ENCODE data around the gene LETM1. TPM values are rescaled to one million over a fixed set of nuclear protein-coding genes. Genes with fewer than 3 reads are reported as not detected.
A peak's percentile ranks its signal among the peaks of the same experiment; 100 is the strongest.

Gene LETM1
- total and polyA plus RNA-seq, 2 donors from 2014 or later, result 20.0 to 46.4 TPM

DNA sequence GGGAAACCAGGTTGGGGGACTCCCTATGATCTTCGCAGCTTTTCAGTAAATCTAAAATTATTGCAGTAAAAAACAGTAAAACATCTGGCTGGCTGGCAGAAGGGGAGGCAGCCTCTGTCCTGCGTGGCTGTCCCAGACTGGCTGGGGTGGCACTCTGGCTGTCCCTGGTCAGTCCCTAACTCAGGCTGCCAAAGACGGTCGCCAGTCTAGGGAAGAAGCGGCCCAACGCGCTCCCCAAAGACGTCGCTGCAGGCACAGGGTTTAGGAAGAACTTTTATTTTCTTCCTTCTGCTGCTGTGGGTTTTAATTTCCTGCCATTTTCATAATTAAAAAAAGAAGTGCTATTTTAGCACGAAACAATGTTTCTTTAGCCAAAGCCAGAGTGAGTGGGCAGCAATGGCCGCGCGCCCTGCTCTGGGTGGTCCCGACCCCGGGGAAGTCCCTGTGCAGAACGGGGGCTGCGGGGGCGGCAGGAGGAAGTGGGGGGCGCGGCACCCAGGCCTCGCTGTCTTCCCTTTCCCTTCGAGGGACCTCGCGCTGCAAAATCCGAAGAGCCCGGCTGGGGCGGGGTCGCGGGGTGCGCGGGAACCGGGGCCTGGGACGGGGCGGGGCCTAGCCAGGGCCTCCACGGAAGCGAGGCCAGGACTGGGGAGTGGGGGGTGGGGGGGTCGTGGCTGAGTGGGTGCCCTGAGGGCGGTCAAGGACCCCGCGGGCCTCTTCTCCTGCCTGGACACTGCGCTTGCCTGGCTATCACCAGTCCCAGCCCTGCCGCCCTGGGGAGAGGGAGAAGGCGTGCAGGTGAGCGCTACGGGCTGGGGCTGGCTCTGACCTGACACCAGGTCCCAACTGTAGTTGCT, 6.3 kb upstream of the LETM1 start:
- Histone ChIP-seq H3K4me1 (ENCODE audit: control insufficient read depth in 2 of 3, insufficient read depth in 2 of 3, low read depth in 1 of 3, low read length in 3 of 3) (peaks cover 0 to 11% (median 0%) of the 10 kb centered on the region in 3 donors), H3K9me3 (ENCODE audit: control insufficient read depth in 2 of 3, insufficient read depth in 1 of 3, low read length in 3 of 3) (no peaks in the 10 kb centered on the region), H3K27ac (ENCODE audit: low read depth in 2 of 2, low read length in 2 of 2) (no peak overlapping the region), H3K27me3 (ENCODE audit: control insufficient read depth, insufficient read depth, low read length) (no peaks in the 10 kb centered on the region), H3K4me3 (ENCODE audit: low read length in 3 of 3) (no peak overlapping the region), H3K36me3 (ENCODE audit: control insufficient read depth in 2 of 3, insufficient read depth in 3 of 3, low read length in 3 of 3) (no peaks in the 10 kb centered on the region), H3K9ac (ENCODE audit: low read length in 3 of 3) (no peak overlapping the region)
- FAIRE-seq (no peak), DNase-seq (peak in 2 of 5 donors; percentile 68)
- TF ChIP-seq, protein P1, sequence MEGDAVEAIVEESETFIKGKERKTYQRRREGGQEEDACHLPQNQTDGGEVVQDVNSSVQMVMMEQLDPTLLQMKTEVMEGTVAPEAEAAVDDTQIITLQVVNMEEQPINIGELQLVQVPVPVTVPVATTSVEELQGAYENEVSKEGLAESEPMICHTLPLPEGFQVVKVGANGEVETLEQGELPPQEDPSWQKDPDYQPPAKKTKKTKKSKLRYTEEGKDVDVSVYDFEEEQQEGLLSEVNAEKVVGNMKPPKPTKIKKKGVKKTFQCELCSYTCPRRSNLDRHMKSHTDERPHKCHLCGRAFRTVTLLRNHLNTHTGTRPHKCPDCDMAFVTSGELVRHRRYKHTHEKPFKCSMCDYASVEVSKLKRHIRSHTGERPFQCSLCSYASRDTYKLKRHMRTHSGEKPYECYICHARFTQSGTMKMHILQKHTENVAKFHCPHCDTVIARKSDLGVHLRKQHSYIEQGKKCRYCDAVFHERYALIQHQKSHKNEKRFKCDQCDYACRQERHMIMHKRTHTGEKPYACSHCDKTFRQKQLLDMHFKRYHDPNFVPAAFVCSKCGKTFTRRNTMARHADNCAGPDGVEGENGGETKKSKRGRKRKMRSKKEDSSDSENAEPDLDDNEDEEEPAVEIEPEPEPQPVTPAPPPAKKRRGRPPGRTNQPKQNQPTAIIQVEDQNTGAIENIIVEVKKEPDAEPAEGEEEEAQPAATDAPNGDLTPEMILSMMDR (IDR thresholded peaks at IDR 0.05; ENCODE audit: borderline replicate concordance, extremely low read depth, insufficient read depth), result no peak
- intact Hi-C loops (cut with DNase I), result no loop called here

DNA sequence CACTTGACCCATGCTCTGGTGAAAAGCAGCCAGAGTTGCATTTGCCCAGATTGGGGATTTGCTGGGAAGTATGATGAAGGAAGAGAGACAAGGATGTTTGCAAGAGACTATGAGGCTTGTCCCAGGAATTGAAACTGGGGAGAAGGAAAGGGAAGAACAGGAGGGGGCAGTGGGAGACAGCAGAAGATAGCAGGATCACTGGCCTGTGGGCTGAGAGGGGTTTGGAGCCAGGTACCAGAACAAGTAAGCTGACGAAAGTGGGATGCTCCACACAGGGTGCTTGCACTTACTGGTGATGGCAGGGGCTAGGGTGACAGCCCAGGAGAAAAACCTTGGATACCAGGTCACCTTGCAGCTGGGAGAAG, 3.4 kb upstream of the LETM1 start:
- Histone ChIP-seq H3K4me3 (ENCODE audit: low read length in 3 of 3) (no peak overlapping the region), H3K9ac (ENCODE audit: low read length in 3 of 3) (peak overlapping the region in 1 of 3 donors; percentile 40), H3K36me3 (ENCODE audit: control insufficient read depth in 2 of 3, insufficient read depth in 3 of 3, low read length in 3 of 3) (no peaks in the 10 kb centered on the region), H3K27me3 (ENCODE audit: control insufficient read depth, insufficient read depth, low read length) (no peaks in the 10 kb centered on the region), H3K27ac (ENCODE audit: low read depth in 2 of 2, low read length in 2 of 2) (no peak overlapping the region), H3K9me3 (ENCODE audit: control insufficient read depth in 2 of 3, insufficient read depth in 1 of 3, low read length in 3 of 3) (no peaks in the 10 kb centered on the region), H3K4me1 (ENCODE audit: control insufficient read depth in 2 of 3, insufficient read depth in 2 of 3, low read depth in 1 of 3, low read length in 3 of 3) (peaks cover 0 to 20% (median 0%) of the 10 kb centered on the region in 3 donors)
- intact Hi-C loops (cut with DNase I), result no loop called here
- DNase-seq (peak in 1 of 5 donors; percentile 15), FAIRE-seq (no peak)
- TF ChIP-seq, protein P1 (IDR thresholded peaks at IDR 0.05; ENCODE audit: borderline replicate concordance, extremely low read depth, insufficient read depth), result no peak

DNA sequence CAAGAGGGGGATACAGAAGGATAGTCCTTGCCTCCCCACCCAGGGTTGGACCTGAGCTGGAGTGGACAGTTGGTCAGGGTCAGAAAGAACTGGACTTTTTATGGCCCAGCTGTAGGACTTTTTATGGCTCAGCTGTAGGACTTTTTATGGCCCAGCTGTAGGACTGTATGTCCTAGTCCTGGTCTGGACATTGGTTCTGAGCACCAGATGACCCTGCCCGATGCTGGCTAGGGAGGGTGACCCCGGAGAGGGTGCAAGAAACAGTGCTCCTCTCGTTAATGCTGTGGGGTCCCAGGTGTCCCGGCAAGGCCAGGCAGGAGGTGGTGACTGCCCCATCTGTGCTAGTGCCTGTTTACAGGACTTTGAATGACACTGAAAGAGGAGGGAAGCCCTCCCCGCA, 2.0 kb upstream of the LETM1 start:
- Histone ChIP-seq H3K27me3 (ENCODE audit: control insufficient read depth, insufficient read depth, low read length) (no peaks in the 10 kb centered on the region), H3K4me3 (ENCODE audit: low read length in 3 of 3) (no peak overlapping the region), H3K36me3 (ENCODE audit: control insufficient read depth in 2 of 3, insufficient read depth in 3 of 3, low read length in 3 of 3) (no peaks in the 10 kb centered on the region), H3K27ac (ENCODE audit: low read depth in 2 of 2, low read length in 2 of 2) (no peak overlapping the region), H3K9me3 (ENCODE audit: control insufficient read depth in 2 of 3, insufficient read depth in 1 of 3, low read length in 3 of 3) (no peaks in the 10 kb centered on the region), H3K9ac (ENCODE audit: low read length in 3 of 3) (no peak overlapping the region), H3K4me1 (ENCODE audit: control insufficient read depth in 2 of 3, insufficient read depth in 2 of 3, low read depth in 1 of 3, low read length in 3 of 3) (peaks cover 0 to 25% (median 0%) of the 10 kb centered on the region in 3 donors)
- intact Hi-C loops (cut with DNase I), result no loop called here
- FAIRE-seq (no peak), DNase-seq (peak in 1 of 5 donors; percentile 52)
- TF ChIP-seq, protein P1 (IDR thresholded peaks at IDR 0.05; ENCODE audit: borderline replicate concordance, extremely low read depth, insufficient read depth), result no peak

All from kidney (tissue), 14 donors.